OCI-LY7 (cell line): Measurements from ENCODE around the gene GALNT2. TPM values are rescaled to one million over a fixed set of nuclear protein-coding genes. Genes with fewer than 3 reads are reported as not detected.

Experiments used
- BruUV-seq: library from RNA; stranded (reverse); fragments of 400-500 nt; replicated peaks from 2 replicates; lab custom pipeline; 2021; lab: Mats Ljungman, UMichigan
- CTCF ChIA-PET: fragments of 300-600 bp; sonication (Branson Sonifier 250); formaldehyde crosslinking; loops from one replicate; lab custom pipeline; 2022; ENCODE audit warnings: antibody characterized with exemption; ENCODE audit not compliant: unreplicated experiment; lab: Charles Lee
- POLR2A ChIA-PET: fragments of 300-600 bp; sonication (Branson Sonifier 250); formaldehyde crosslinking; loops from one replicate; lab custom pipeline; 2022; ENCODE audit warnings: antibody characterized with exemption; lab: Charles Lee
- DNase-seq: peaks from one replicate; pipeline ENCODE4 v3.0.0-alpha.2; 2015; ENCODE audit warnings: low spot score
- H2AFZ ChIP-seq: fragments of 200-600 bp; sonication (generic), shearing (Covaris generic); 2 replicates; pipeline ENCODE4 v1.6.1; 2014; ENCODE audit warnings: mild to moderate bottlenecking, antibody characterized with exemption, low read length, moderate library complexity
- H3K27ac ChIP-seq: fragments of 200-600 bp; sonication (generic); 2 replicates; pipeline ENCODE4 v1.5.1; 2014; ENCODE audit warnings: mixed run types, low read depth, mild to moderate bottlenecking, moderate library complexity, low read length, inconsistent platforms; ENCODE audit not compliant: poor library complexity, severe bottlenecking
- H3K36me3 ChIP-seq: fragments of 200-600 bp; sonication (generic); 2 replicates; pipeline ENCODE4 v1.6.1; 2014; ENCODE audit warnings: mild to moderate bottlenecking, antibody characterized with exemption, low read length, moderate library complexity, mixed read lengths; ENCODE audit not compliant: insufficient read depth
- H3K4me1 ChIP-seq: fragments of 200-600 bp; sonication (generic); 2 replicates; pipeline ENCODE4 v1.5.1; 2014; ENCODE audit warnings: mild to moderate bottlenecking, low read length; ENCODE audit not compliant: insufficient read depth, poor library complexity, severe bottlenecking
- H3K4me2 ChIP-seq: fragments of 200-600 bp; sonication (generic); 2 replicates; pipeline ENCODE4 v1.6.1; 2014; ENCODE audit warnings: mild to moderate bottlenecking, low read length
- H3K4me3 ChIP-seq: fragments of 200-600 bp; sonication (generic); 2 replicates; pipeline ENCODE4 v1.5.1; 2014; ENCODE audit warnings: mild to moderate bottlenecking, low read depth, low read length; ENCODE audit not compliant: poor library complexity, severe bottlenecking
- H3K79me2 ChIP-seq: fragments of 200-600 bp; sonication (generic); 2 replicates; pipeline ENCODE4 v1.6.1; 2016; ENCODE audit warnings: low read depth, mild to moderate bottlenecking, low read length, moderate library complexity, mixed read lengths; ENCODE audit not compliant: insufficient read depth
- H3K9me2 ChIP-seq: fragments of 200-600 bp; sonication (generic); 2 replicates; pipeline ENCODE4 v1.6.1; 2016; ENCODE audit warnings: mild to moderate bottlenecking, low read length, mixed read lengths; ENCODE audit not compliant: insufficient read depth
- H3K9me3 ChIP-seq: fragments of 200-600 bp; sonication (generic); 2 replicates; pipeline ENCODE4 v1.6.1; 2014; ENCODE audit warnings: mild to moderate bottlenecking, mixed run types, low read length, mixed read lengths
- H4K20me1 ChIP-seq: fragments of 200-600 bp; sonication (generic); 2 replicates; pipeline ENCODE4 v1.6.1; 2014; ENCODE audit warnings: mild to moderate bottlenecking, antibody characterized with exemption, low read length, moderate library complexity, mixed read lengths; ENCODE audit not compliant: insufficient read depth
- CTCF ChIP-seq: fragments of 200-600 bp; sonication (generic); conservative IDR thresholded peaks from 2 replicates; pipeline ENCODE4 v1.5.1; 2014; ENCODE audit warnings: mild to moderate bottlenecking, antibody characterized with exemption, low read length, moderate library complexity, mixed read lengths
- EZH2phosphoT487 ChIP-seq: fragments of 200-600 bp; sonication (generic); IDR thresholded peaks from 2 replicates; pipeline ENCODE4 v1.6.1; 2018; ENCODE audit warnings: low read depth, borderline replicate concordance, mild to moderate bottlenecking, mixed run types, antibody characterized with exemption, low read length, moderate library complexity, mixed read lengths
- intact Hi-C: fragments of 100-400 bp; cut with micrococcal nuclease; formaldehyde crosslinking; loops from one replicate; pipeline ENCODE4 v1.10.0; 2022; ENCODE audit not compliant: unreplicated experiment
- total RNA-seq, 2 experiments: library from RNA; depleted of rRNA in 1 of 2; stranded (reverse); fragments of >200 nt in 1 of 2; shearing (Covaris generic) in 1 of 2; gene quantifications; 2 replicates each; pipeline ENCODE4 v1.2.3, GENCODE V29; 2014 to 2022

Gene GALNT2
- total RNA-seq, 2 experiments from 2014 or later = 29.9 to 67.3 TPM

GRCh38 chr1:230079199-230080024 lies 12.4 kb downstream of the GALNT2 start:
- DNase-seq = no peak
- Histone ChIP-seq H3K36me3 (peaks cover 4% of the 10 kb centered on the region), H3K4me3 (no peak overlapping the region), H3K9me2 (no peaks in the 10 kb centered on the region), H4K20me1 (no peaks in the 10 kb centered on the region), H3K4me1 (peaks cover 9% of the 10 kb centered on the region), H3K4me2 (no peak overlapping the region), H3K79me2 (peaks cover 15% of the 10 kb centered on the region; the same call in 1 of the 2 replicates), H2AFZ (no peak overlapping the region), H3K27ac (no peak overlapping the region), H3K9me3 (no peaks in the 10 kb centered on the region)
- CTCF ChIA-PET = interaction anchor here (1.4 kb wide), 1 partner anchor 31 kb away, joined by 3 read pairs; no protein-coding TSS in a partner anchor
- BruUV-seq = no TSS peak
- POLR2A ChIA-PET = interaction anchor here (0.7 to 1.7 kb wide), 6 partner anchors 8 to 54 kb away, joined by 3 to 4 read pairs (median 3); no protein-coding TSS in a partner anchor
- TF ChIP-seq CTCF = no peak
- no peak for TF ChIP-seq EZH2phosphoT487
- intact Hi-C loops = no loop called here

DNA sequence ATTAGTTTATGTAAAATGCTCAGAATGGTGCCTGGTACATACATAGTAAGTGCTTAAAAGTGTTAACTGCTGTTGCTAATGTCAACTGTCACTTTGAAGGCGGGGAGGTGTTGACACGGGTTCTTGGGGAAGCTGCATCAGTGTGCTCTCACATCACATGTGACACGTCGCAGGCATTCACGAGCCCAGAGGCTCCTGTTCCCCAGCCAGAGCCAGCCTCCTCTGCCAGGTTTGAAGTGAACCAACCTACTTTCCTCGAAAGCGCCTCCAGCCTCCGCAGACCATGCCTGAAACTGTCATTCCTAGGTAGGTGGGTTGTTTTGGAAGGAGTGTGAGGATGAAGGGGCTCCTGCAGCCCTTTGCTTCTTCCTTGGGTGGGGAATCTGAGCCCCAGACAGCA lies 13.8 kb downstream of the GALNT2 start:
- ChIA-PET CTCF (no interaction called here), POLR2A (interaction anchor here (0.9 kb wide), 2 partner anchors 10 to 31 kb away, joined by 3 to 4 read pairs; no protein-coding TSS in a partner anchor)
- H3K4me2 ChIP-seq = no peak overlapping the region
- no peak for DNase-seq
- BruUV-seq = no TSS peak
- H3K9me2 ChIP-seq = no peaks in the 10 kb centered on the region
- intact Hi-C loops = no loop called here
- peaks cover 20% of the 10 kb centered on the region; the same call in 1 of the 2 replicates for H3K79me2 ChIP-seq
- H3K36me3 ChIP-seq = peaks cover 4% of the 10 kb centered on the region
- no peak overlapping the region for H3K4me3 ChIP-seq
- peaks cover 13% of the 10 kb centered on the region for H3K4me1 ChIP-seq
- TF ChIP-seq EZH2phosphoT487 (no peak), CTCF (no peak)
- no peaks in the 10 kb centered on the region for H4K20me1 ChIP-seq
- no peak overlapping the region for H2AFZ ChIP-seq
- H3K9me3 ChIP-seq = no peaks in the 10 kb centered on the region
- no peak overlapping the region for H3K27ac ChIP-seq

DNA sequence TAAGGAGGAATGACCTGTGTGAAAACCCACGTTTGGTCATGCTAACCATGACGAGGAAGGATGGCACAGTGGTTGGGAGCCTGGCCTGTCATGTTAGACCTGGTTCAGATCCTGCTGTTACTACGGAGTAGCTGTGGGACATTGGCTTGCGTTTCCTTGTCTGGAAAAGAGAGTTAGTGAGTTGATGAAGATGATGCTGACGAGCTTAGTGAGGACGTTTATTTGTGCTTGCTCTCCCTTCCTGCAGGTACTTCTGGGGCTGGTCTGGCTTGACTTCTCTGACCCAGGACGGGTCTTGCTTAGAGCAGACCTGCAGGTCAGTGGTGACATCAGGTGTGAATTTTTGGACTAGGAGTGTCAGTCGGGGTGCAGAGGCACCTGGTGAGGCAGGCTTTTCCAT lies 14.7 kb downstream of the GALNT2 start:
- no peak overlapping the region for H3K4me3 ChIP-seq
- H3K79me2 ChIP-seq = peaks cover 20% of the 10 kb centered on the region; the same call in 1 of the 2 replicates
- DNase-seq = no peak
- CTCF ChIA-PET = no interaction called here
- no TSS peak for BruUV-seq
- peaks cover 4% of the 10 kb centered on the region for H3K36me3 ChIP-seq
- H3K9me3 ChIP-seq = no peaks in the 10 kb centered on the region
- TF ChIP-seq EZH2phosphoT487 = no peak
- TF ChIP-seq CTCF = no peak
- H3K9me2 ChIP-seq = no peaks in the 10 kb centered on the region
- intact Hi-C loops = no loop called here
- POLR2A ChIA-PET = no interaction called here
- H3K4me1 ChIP-seq = peaks cover 13% of the 10 kb centered on the region
- H3K4me2 ChIP-seq = no peak overlapping the region
- no peak overlapping the region for H2AFZ ChIP-seq
- H3K27ac ChIP-seq = no peak overlapping the region
- H4K20me1 ChIP-seq = no peaks in the 10 kb centered on the region
